ENCODE measurements around the gene CNTN4. TPM values are rescaled to one million over a fixed set of nuclear protein-coding genes. Genes with fewer than 3 reads are reported as not detected.

Gene CNTN4
- polyA plus RNA-seq, 1 experiment: not detected

DNA sequence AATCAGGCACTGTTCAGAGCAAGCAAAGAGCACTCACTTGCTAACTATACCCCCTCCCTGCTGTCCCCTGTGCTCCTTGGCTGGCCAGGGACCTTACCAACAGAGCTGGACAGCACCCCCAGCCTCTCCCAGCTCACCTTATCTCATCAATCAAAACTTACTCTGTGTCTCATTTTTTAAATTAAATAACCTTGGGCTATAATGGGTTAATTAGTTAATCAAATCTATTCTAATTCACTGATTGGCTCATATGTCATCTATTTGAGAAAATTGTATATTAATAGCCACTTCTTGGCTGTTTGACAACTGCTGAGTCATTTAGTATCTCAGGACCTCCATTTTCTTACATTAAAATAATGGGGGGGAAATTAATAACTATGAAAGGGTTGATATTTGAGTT is 988.6 kb downstream of the CNTN4 start:
- Histone ChIP-seq H3K36me3 (ENCODE audit: control insufficient read depth, insufficient read depth, low read length) (no peaks in the 10 kb centered on the region), H3K27me3 (ENCODE audit: control insufficient read depth, insufficient read depth, low read length) (no peaks in the 10 kb centered on the region), H3K4me3 (ENCODE audit: low read depth, low read length) (no peak overlapping the region)
- POLR2A ChIA-PET: no interaction called here
- TF ChIP-seq, protein P1, sequence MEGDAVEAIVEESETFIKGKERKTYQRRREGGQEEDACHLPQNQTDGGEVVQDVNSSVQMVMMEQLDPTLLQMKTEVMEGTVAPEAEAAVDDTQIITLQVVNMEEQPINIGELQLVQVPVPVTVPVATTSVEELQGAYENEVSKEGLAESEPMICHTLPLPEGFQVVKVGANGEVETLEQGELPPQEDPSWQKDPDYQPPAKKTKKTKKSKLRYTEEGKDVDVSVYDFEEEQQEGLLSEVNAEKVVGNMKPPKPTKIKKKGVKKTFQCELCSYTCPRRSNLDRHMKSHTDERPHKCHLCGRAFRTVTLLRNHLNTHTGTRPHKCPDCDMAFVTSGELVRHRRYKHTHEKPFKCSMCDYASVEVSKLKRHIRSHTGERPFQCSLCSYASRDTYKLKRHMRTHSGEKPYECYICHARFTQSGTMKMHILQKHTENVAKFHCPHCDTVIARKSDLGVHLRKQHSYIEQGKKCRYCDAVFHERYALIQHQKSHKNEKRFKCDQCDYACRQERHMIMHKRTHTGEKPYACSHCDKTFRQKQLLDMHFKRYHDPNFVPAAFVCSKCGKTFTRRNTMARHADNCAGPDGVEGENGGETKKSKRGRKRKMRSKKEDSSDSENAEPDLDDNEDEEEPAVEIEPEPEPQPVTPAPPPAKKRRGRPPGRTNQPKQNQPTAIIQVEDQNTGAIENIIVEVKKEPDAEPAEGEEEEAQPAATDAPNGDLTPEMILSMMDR (IDR thresholded peaks at IDR 0.05; ENCODE audit: insufficient read depth, low read depth, low read length): no peak
- no peak for DNase-seq (ENCODE audit: low read depth)
- CTCF ChIA-PET: no interaction called here

GRCh38 chr3:3087716-3088465 is 989.2 kb downstream of the CNTN4 start:
- ChIA-PET POLR2A (no interaction called here), CTCF (no interaction called here)
- no peaks in the 10 kb centered on the region for H3K36me3 ChIP-seq (ENCODE audit: control insufficient read depth, insufficient read depth, low read length)
- H3K27me3 ChIP-seq (ENCODE audit: control insufficient read depth, insufficient read depth, low read length): no peaks in the 10 kb centered on the region
- no peak for DNase-seq (ENCODE audit: low read depth)
- TF ChIP-seq, protein P1 (IDR thresholded peaks at IDR 0.05; ENCODE audit: insufficient read depth, low read depth, low read length): no peak
- no peak overlapping the region for H3K4me3 ChIP-seq (ENCODE audit: low read depth, low read length)

- Histone ChIP-seq H3K4me3 (ENCODE audit: low read depth, low read length) (no peak overlapping the region), H3K36me3 (ENCODE audit: control insufficient read depth, insufficient read depth, low read length) (no peaks in the 10 kb centered on the region), H3K27me3 (ENCODE audit: control insufficient read depth, insufficient read depth, low read length) (no peaks in the 10 kb centered on the region)
- no peak for DNase-seq (ENCODE audit: low read depth)
- TF ChIP-seq, protein P1 (IDR thresholded peaks at IDR 0.05; ENCODE audit: insufficient read depth, low read depth, low read length): no peak
- CTCF ChIA-PET: no interaction called here
- POLR2A ChIA-PET: no interaction called here
Observed at GRCh38 chr3:3089017-3089416, 990.4 kb downstream of the CNTN4 start.

DNA sequence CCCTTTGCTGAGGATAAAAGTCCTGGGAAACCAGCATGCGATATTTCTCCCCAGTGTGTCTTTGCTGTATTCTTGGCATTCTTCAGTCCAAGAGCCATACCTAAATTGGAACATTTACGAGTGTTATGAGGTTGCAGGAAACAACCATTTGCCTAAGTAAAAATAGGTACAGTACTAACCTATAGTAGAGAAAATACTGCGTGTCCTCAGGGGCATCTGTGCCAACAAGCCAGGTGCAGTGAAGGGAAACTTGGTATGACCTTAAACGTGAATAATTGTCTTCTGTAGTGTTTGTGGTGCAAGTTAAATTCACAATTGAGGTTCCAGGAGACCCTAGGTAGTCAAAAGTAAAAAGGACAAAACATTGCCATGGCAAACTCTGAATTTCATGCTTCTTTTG is 999.3 kb downstream of the CNTN4 start:
- ChIA-PET CTCF (no interaction called here), POLR2A (no interaction called here)
- Histone ChIP-seq H3K36me3 (ENCODE audit: control insufficient read depth, insufficient read depth, low read length) (no peaks in the 10 kb centered on the region), H3K4me3 (ENCODE audit: low read depth, low read length) (no peak overlapping the region), H3K27me3 (ENCODE audit: control insufficient read depth, insufficient read depth, low read length) (no peaks in the 10 kb centered on the region)
- TF ChIP-seq, protein P1 (IDR thresholded peaks at IDR 0.05; ENCODE audit: insufficient read depth, low read depth, low read length): no peak
- DNase-seq (ENCODE audit: low read depth): no peak

- TF ChIP-seq, protein P1 (IDR thresholded peaks at IDR 0.05; ENCODE audit: insufficient read depth, low read depth, low read length): no peak
- H3K36me3 ChIP-seq (ENCODE audit: control insufficient read depth, insufficient read depth, low read length): no peaks in the 10 kb centered on the region
- H3K4me3 ChIP-seq (ENCODE audit: low read depth, low read length): no peak overlapping the region
- POLR2A ChIA-PET: no interaction called here
- H3K27me3 ChIP-seq (ENCODE audit: control insufficient read depth, insufficient read depth, low read length): no peaks in the 10 kb centered on the region
- CTCF ChIA-PET: no interaction called here
- no peak for DNase-seq (ENCODE audit: low read depth)
Observed at GRCh38 chr3:3101660-3102458, 1003.2 kb downstream of the CNTN4 start.

All from BJ (cell line).